ENCODE data around the gene TENM4.

The TENM4 gene

DNA sequence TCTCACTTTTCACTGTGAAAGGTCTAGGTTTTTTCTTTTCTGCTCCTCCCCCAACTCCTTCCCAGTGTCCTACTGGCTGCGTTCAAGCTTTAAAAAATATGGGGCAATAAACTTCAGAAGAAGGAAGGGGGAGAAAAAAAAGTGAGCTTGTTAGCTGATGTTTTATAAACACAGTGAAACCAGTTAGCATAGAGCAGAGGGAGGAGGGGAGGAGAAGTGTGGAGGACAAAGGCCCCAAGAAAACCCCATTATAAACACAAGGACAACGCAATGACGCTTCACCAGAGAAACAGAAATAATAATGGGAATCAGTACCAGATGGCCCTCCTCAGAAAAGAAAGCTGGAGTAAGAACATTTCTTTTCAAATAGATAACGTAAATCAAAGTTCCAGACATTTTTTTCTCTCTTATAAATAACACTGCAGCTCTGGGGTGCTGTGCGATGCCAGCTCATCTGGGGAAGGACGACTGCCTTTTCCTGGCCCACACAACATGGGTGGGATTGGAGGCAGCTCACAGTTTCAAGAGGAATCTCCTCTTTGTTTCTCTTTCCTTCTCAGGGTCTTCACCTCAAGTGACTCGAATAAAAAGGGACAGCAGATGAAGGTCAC, 630.8 kb downstream of the TENM4 start:
- DNase-seq (ENCODE audit: extremely low read depth, low read depth): peak; percentile 52
- TF ChIP-seq, protein P1, sequence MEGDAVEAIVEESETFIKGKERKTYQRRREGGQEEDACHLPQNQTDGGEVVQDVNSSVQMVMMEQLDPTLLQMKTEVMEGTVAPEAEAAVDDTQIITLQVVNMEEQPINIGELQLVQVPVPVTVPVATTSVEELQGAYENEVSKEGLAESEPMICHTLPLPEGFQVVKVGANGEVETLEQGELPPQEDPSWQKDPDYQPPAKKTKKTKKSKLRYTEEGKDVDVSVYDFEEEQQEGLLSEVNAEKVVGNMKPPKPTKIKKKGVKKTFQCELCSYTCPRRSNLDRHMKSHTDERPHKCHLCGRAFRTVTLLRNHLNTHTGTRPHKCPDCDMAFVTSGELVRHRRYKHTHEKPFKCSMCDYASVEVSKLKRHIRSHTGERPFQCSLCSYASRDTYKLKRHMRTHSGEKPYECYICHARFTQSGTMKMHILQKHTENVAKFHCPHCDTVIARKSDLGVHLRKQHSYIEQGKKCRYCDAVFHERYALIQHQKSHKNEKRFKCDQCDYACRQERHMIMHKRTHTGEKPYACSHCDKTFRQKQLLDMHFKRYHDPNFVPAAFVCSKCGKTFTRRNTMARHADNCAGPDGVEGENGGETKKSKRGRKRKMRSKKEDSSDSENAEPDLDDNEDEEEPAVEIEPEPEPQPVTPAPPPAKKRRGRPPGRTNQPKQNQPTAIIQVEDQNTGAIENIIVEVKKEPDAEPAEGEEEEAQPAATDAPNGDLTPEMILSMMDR (IDR thresholded peaks at IDR 0.05; ENCODE audit: low read depth, low read length): no peak

DNA sequence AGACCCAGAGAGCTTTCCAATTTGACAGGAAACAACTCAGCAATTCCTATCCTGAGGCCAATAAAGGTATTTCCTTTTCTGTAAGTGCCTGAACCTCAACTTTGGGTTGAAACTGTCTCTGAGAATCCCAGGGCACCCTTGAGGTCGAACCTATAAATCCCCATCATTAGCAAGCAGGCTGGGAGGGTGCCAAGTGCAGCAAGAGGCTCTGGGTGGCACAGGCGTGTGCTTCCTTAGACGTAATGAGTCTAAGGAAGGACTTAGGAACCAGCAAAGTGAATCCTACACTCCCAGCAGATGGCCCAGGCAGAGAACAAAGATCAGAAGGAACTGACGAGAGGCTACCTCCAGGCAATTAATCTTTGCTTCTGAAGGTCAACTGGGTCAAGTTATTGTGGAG, 631.9 kb downstream of the TENM4 start:
- TF ChIP-seq, protein P1 (IDR thresholded peaks at IDR 0.05; ENCODE audit: low read depth, low read length): no peak
- no peak for DNase-seq (ENCODE audit: extremely low read depth, low read depth)

DNA sequence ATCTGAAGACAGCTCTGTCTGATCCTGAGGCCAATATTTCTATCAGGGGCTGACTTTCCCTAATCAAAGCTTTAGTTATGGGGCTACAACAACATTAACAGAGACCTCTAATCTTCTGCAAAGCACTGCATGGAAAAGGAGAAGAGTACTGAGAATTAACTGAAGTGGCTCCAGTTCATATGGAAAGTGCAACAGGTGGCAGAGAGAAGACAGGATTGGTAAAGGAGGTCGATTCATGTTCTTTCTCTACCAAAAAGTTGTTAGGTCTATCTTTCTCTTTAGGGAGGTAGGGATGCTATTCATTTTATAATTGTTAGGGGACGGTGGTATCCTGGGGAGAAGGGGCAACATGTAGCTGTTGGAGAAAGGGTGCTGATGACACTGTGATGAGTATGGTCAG, 633.5 kb downstream of the TENM4 start:
- DNase-seq (ENCODE audit: extremely low read depth, low read depth): no peak
- TF ChIP-seq, protein P1 (IDR thresholded peaks at IDR 0.05; ENCODE audit: low read depth, low read length): no peak

DNA sequence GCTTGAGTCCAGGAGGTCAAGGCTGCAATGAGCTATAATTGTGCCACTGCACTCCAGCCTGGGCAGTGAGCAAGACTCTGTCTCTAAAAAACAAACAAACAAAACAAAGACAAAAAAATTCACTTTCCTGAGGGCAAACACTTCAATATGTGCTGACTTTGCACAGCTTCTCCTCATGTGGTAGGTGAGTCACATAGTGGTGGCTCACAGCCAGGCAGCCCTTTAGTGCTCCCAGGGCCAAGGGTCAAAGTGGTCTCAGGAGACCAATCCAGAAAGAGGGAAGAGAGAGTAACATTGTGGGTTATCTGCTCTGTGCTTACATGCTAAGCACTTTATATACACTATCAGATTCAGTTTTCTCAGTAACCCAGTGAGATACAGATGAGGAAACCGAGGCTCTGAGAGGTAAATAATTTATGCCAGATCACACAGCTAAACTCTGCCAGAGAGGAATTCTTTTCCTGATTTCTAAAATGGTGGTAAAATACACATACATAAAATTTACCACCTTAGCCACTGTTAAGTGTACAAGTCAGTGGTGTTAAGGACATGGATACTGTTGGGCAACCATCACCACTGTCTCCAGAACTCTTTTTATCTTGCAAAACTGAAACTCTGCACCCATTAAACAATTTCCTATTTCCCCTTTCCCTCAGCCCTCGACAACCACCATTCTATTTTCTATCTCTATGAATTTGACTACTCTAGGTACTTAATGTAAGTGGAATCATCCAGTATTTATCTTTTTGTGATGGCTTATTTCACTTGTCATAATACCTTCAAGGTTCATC, 634.4 kb downstream of the TENM4 start:
- TF ChIP-seq, protein P1 (IDR thresholded peaks at IDR 0.05; ENCODE audit: low read depth, low read length): no peak
- no peak for DNase-seq (ENCODE audit: extremely low read depth, low read depth)

DNA sequence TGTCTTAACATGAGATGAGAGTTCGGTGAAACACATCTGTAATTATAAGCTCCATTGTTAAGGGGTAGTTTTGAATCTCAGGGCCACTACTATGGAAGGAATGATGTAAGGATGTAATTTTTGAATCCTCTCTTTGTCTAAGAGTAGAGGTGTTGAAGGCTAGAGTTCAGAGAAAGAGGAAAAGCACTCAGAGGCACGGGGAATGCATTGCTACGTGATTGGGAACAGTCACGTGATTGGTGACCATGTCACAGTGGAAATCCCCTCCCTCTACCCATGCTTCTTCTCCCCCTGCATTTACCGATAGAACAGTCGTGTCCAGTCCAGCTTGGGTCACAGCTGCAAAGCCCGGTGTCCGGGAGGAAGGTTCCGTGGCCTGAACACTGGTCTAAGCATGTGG, 635.8 kb downstream of the TENM4 start:
- DNase-seq (ENCODE audit: extremely low read depth, low read depth): no peak
- TF ChIP-seq, protein P1 (IDR thresholded peaks at IDR 0.05; ENCODE audit: low read depth, low read length): no peak

DNA sequence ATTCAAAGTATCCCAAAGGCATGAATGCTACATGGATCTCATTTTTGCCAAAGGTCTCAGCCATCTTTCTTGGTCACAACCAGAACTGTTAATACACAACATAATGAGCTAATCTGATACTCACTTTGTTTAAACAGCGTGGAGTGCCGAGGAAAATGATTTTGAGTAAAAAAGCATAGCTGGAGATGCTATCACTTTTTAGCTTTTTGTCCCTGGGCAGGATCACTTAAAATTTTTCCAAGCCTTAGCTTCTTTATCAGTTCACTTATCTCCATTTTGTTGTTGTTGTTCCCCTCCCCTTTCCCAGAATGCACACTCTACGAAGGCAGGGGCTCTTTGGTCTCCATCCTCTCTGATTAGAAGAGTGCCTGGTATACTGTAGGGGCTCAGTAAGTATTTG, 636.8 kb downstream of the TENM4 start:
- no peak for DNase-seq (ENCODE audit: extremely low read depth, low read depth)
- TF ChIP-seq, protein P1 (IDR thresholded peaks at IDR 0.05; ENCODE audit: low read depth, low read length): no peak

DNA sequence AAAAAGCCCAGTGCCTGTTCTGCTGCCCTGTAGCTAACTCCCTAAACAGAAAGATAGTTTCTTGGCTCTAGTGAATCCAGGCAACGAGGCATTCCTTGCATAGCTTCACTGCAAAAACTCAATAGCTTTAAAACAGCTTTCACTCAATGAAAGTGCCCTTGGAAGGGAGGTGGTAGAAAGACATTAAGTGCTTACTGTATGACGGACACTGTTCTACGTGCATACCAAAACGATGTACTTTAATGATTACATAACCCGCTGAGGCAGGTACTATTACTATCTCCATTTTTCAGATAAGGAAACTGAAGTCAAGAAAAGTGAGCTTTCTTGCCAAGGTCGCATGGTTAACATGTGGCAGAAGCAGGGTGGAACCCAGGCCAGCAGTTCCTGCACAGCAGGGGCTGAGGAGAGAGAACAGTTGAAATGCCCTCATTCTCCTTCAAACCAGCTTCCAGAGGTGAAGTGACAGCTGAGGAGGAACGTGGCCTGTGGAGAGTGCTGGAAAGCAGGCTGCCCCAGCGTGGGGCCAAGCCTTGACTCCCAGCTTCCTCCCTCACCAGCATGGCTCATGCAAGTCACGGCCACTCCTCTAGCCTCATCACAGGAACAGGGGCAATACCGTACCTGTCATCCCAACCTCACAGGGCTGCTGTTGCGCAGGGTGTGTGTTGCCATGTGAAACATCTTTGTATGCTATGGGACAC, 638.6 kb downstream of the TENM4 start:
- no peak for DNase-seq (ENCODE audit: extremely low read depth, low read depth)
- TF ChIP-seq, protein P1 (IDR thresholded peaks at IDR 0.05; ENCODE audit: low read depth, low read length): no peak

Measured in AG09319 (cell line).